NCI-H524 treated with DMSO at 0.1 percent for 48 hours (cell line): ENCODE data around the gene DIDO1.
A peak's percentile ranks its signal among the peaks of the same experiment; 100 is the strongest.

Experiments
- DNase-seq: peaks from one replicate; lab custom pipeline; 2025; lab: John Stamatoyannopoulos, UW

The DIDO1 gene

DNA sequence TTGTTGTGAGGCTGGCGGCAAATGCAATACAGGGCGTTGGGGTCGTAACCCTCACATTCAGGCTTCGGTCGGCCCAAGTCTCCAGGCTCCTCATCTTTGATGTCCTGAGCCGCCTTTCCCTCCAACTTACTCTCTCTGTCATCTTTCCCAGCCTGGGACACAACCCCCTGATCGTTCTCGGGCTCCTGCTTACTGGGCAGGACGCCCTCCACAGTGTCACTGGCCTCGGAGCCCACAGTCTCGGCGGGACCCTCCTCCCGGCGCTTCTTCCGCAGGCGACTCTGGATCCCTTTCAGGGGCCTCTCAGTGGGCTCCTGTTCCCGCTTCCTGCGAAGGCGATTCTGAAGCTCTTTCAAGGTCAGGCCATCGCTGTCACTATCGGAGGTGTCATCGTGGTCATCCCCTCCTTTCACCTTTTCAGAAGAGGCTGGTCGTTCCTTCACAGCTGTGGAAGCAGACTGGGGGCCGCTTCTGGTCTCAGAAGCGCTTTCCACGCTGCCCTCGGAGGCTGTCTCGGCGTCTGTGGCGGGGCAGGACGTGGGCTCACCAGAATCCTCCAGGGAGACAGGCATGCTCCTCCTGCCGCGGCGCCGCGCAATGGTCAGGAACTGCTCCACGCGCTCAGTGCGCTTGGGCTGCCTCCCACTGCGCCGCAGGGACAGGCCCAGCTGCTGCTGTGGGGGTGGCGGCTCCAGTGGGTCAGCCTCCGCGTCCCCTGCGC, 15.4 kb downstream of the DIDO1 start:
- no peak for DNase-seq

DNA sequence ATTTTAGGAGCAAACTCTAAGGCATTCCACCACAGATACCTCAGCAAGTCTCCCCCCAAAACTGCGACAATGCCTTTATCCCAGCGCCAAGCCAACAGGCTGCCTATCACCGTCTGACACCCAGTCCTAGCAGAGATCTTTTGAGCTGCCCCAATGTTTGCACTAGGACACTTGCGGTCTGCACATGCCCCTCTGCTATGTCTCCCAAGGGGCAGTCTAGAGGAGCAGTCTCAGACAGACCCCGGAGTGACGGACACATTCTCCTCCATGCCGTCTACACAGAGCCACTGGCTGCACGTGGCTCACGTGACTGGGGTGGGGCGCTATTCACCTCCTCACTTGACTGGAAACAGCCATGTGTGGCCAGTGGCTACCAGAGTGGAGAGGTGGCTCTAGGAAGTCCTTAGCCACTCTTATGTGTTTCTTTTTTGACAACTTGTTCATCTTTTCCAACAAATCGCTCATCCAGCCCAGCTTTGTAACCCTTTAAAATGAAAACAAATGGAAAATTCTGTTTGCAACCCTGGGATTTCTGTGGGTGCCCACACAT, 16.0 kb downstream of the DIDO1 start:
- no peak for DNase-seq

DNA sequence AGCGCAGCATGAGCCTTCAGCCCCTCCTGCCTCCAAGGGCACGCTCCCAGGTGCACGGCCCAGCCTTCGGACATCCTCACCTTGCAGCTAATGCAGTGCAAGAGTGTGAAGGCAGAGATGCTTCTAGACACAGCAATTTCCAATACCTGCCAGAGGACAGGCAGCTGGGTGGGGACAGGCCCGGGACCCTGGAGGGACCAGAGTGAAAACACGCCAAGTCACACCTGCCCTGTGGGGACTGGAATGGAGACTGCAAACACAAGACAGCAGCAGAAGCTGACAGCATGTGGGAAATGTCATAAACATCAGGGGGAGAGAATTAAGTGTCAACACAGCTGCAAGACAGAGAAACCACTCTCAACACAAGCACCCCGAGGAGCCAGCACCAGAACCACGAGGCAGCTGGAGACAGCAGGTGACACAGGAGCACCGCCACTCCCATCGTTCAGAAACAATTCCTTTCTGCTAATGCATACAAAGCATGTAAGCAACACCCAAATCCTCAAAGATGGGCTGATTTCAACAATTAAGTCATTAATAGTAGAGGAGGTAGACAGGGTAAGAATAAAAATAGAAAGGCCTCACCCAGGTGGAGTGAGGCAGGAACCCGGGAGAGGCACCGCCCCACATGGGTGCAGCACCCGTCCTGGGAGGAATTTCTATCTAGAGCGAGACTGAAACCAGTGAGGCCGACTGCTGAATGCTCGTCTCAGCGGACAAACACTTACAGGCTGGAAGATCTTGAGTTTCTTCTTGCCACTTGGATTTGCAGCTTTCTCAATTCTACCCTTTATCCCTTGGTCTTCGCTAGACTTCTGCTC, 17.1 kb downstream of the DIDO1 start:
- no peak for DNase-seq

DNA sequence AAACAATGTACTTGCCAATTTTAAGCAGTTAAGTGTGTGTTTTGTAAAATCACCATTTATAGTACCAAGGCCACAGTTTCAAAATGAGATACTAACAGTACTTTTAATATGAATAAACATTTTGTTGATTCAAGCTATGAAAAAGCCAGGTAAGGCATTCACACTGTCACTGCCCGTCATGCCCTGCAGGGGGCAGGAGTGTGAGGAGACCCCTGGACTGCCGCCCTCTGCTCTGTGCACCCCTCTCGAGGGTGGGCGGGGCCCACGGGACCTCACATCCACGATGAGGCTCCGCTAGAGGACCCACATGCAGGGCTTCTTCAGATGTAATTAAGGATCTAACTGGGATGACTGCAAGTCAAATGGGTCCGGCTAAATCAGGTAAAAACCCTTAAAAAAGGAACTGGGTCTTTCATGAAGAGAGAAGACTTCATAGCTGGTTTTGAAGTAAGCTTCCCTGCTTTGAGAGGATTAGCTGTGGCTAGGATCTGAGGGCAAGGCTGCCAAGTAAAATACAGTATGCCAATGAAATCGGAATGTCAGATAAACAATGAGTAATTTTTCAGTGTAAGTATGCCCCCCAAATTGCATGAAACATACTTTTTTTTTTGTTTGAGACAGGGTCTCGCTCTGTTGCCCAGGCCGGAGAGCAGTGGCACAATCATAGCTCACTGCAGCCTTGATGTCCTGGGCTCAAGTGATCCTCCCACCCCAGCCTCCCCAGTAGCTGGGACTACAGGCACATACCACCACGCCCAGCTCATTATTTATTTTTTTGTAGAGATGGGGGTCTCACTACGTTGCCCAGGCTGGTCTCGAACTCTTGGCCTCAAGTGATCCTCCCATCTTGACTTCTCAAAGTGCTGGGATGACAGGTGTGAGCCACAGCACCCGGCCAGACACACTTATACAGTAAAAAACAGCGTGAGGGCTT, 18.7 kb downstream of the DIDO1 start:
- DNase-seq, result no peak

DNA sequence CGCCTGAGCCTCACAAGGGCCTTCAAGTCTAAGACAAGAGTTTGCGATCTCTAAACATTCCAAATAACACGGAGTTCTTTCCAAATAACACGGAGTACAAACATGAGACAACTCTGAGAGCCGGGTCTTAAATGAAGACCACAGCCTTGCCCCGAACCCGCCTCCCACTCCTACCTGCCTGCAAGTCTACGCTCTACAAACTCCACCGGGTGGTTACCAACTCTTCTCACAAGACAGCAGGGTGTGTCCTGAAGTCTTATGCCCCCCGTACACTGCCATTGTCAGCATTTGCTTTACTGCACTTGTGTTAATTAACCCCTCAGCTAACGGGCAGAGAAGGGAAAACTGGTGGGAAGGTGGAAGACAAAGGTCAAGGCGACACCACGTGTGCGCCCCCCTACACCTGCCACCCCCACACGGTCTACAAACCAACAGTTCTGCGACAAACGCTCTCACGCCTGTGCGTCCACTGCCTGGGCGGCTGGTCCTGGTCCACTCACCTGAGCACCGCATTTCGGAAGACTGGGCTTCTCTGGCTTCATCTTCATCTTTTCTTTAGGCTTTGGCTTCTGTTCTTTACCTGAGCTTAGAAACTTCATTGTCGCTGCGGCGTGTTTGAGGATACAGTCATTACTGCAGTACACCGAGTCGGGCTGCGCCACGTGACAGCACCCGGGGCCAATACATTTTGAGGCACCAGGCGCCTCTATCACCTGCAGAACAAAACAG, 19.5 kb downstream of the DIDO1 start:
- no peak for DNase-seq

DNA sequence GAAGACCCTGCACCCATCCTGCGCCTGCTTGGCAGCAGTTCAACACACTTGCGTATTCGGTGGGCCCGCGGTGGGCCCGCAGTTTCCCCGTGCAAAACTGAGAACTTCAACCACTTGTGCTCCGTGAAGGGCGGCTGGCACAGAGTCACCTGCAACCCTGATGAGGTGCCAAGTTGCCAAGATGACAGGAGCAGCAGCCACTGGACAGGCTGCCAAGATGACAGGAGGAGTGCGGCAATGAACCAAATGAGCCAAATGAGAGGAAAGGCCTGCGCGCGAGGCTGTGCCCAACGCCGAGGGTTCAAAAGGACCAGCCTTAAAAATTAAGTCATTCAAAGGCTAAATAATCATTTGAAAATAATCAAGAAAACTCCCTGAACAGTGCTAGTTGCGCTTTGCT, 20.1 kb downstream of the DIDO1 start:
- DNase-seq, result no peak

DNA sequence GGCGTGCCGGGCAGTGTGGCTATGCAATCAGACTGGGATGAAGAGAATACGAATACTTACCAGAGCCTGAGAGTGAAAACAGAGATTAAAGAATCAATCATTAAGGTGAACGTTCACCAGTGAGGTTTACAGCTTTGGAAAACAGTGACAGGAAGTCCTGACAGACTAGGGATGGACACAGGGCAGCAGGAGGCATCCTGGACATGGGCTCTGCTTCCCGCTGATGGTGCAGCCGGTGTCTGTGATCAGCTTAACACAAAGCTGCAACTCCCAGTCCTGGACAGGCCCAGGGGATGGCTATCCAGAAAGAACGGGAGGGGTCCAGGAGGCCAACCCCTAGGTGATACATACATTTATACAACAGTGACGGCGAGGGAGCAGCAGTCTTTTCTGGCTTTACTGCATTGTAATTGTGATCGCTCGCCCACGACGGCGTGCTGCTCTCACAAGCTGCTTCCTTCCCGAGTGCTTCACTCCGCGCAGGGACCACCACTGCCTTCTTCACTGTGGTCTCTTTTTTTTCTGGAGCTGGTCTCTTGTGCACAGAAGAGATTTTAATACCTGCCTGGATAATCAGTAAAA, 20.7 kb downstream of the DIDO1 start:
- no peak for DNase-seq

DNA sequence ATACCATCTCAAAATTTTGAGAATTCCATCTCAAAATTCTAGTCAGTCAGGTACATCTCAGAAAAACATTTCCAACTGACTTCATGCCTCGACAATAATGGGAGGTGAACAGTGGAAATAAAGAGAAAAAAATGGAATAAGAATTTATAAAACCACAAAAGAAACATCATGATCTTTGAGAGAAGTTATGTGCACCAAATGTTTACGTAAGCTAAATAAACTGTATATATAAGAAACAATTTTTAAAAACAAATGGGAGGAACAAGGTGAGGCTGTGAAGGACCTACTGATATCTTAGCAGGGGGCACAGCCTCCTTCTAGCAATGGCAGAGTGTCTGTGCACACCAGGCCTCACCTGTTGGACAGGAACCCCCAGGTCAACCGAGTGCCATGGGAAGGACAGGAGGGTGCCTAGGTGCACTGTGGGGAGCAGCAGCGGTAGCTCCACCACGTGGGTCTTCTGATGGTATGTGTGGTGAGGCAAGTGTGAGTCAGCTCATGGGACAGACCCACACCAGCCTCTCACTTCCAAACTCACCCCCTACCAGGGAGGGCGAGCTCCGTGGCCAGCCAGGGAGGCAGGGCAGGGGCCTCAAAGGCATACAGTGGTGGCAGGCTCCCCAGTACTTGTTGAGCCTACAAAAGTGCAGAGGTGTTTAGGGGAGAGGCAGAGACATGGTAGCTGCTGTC, 23.2 kb downstream of the DIDO1 start:
- DNase-seq, result no peak

DNA sequence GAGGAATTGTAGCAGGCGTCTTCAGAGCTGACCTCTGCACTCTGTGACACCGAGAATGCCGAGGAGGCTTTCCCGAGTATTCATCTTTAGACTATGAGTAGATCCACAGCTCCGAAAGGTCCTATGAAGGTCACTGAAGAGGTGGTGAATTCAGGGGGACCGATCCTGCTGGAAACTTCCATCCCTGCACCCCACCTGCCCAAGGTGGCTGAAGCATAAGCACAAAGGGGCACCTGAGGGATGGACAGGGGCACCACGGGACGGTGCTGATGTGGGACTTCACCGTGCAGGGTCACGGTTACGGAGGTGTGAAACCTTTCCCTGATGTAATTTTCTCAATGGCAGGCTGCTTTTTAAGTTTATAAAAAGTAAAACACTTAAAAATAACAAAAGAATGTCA, 24.4 kb downstream of the DIDO1 start:
- no peak for DNase-seq

DNA sequence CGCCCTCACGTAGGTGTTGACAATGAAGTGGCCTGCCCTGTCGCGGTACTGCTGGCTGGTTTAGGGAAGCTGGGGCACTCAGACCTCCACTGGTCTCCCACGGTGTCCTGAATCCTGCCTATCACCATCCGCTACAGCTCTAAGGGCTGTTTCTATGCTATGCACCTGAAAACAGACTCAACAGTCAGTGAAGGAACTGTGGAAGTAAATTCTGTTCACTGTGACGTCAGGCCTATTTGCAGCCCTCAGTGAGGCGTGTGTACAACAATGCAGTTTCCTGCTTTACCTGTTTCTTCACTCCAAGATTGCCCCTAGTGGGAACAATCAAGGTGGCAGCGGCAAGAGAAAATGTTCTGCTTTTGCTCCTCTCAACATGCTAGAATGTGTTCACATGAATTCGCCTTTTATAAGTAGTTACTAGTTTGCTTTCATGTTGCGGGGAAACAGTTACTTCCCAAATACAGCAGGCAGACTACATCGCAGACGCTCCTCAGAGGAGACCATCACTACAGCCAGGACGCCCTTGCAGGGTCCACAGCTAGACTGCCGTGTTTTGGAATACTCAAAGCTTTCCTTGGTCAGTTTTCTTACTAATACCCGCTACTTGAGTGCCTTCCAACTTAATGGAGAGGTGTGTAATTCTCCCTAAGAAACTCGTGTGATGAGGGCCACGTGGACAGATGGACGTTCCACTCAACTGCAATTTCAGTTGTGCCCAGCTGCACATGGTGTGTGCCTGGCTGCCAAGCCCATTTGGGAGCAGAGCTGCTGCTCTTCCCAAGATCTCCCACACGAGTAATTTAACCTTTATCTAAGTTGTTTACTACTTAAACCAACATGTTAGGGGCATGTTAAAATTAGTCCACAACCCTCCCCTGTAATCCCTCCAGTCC, 25.4 kb downstream of the DIDO1 start:
- peak; percentile 55 for DNase-seq

DNA sequence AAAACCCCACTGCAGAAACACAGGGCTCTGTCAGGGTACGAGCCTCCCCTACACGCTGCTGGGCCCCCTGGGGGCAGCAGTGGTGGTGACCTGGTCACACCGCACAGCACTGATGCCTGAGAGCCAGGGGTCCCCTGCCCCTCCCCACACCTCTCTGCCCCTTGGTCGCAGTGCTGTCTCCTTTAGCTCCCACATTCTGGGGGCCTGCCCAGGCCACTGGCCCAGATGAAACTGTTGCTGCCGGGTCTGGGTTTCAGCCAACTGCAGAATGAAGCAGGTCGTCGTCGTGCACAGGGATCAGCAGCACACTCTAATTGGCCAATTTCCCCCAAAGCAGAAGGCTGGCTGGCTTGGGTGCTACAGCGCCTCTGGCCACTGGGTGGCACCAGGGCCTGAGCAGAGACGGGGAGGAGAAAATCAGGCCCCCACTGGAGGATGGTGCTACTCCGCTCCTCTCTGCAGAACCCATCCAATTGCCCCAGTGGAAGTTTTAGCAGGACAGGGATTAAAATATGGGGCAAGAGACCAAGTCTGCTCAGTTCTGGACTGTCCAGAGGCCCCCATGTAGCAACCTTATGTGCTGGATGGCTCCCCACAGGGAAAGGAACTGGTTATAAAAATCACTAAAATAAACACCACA, 26.1 kb downstream of the DIDO1 start:
- DNase-seq, result peak; percentile 34

DNA sequence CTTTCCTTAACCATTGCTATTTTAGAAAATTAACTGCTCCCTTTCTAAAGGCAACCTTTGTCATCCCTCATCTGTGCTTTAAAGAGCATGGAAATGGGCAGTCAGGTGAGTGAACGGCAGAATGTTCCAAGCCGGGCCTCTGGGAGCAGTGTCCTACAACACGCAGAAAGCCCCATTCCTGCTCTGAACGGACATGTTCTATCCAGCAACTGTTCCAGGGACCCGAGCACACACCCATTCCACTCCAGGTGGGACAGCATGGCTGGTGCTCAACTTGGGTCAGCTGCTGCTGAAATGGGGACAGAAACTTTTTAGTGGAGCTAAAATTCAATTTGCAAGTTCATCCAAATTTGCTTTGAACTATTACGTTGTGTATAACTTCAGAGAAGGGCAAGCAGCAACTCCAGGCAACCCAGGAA, 26.7 kb downstream of the DIDO1 start:
- DNase-seq, result no peak

DNA sequence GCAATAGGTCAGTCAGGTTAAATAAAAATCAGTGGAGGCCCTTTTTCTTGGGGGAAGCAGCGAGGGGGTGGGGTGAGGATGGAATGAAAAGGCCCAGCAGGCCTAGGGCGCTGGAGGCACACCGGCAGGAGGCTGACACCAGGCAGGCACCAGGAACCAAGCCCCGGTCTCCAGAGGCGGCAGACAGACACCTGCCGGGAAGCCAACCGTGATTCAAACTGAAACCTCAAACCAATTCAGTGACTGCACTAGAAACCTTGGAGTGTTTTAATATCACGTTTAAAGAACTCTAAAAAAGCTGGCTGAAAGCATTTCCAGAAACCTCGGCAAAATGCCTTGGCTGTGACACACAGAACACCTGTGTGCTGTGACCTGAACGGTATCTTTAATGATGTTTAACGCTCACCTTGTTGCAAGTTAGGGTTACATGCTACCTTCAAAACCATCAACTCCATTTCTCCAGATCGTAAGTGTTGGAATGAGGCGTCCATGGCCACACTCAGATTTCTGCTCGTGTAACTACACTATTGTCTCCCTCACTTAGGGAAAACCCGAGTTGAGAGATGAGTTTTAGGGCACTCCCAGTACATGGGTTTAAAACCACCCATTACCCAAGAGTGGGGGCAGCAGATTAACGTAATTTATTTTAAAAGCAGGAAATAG, 27.2 kb downstream of the DIDO1 start:
- DNase-seq, result no peak

DNA sequence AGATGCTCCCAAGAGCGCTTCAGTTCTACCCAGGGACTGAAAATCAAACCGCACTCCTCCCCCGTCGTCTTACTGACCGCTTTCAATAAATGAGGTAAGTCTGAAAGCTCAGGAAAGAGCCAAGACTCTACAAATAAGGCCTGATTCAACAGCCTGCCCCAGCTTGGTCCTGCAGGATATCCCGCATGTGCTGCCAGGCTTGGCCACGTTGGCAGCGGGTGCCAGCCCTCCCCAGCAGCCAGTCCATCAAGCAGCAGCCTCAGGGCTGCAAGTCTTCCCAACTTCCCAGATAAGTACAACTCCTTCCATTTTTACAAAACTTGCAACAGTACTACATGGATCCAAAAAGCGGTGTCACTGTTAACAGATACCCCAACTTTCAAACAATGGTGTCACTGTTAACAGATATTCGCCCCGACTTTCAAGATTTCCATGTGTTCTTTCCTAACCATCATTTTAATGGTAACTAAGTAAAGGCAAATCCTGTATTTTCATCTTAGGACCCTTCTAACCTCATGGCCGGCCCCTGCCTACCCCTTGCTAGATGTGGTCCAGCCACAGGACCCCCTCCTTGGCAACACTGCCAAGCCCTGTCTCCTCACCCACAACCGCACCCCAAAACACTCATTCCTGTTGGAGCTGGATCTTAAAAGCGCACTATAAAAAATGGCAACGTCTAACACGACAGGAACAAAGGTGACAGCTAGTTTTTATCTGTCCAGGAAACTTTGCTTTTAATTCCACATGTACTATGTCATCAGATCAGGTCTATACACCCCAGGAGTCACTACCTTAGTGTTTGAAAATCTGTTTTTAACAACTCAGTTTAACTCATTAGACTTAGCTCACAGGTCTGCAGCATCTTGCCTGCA, 28.0 kb downstream of the DIDO1 start:
- no peak for DNase-seq

DNA sequence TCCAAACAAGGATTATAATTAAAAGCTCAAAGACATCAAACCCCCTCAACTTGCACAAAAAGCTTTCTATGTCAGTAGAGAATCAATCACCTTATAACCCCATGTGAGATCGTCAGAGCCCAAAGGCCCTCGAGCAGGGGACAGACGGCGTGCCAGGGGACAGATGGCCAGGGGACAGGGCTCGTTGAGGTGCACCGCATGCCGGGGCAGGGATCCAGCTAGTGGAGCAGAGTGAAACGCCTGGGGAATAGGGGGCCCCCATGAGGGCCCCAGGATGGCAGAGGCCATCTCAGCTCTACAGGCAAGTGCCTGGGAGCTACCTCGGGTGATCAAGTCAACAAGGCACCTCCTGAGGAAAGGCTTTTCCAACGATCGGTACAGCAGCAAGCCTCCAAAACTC, 28.6 kb downstream of the DIDO1 start:
- peak; percentile 76 for DNase-seq

DNA sequence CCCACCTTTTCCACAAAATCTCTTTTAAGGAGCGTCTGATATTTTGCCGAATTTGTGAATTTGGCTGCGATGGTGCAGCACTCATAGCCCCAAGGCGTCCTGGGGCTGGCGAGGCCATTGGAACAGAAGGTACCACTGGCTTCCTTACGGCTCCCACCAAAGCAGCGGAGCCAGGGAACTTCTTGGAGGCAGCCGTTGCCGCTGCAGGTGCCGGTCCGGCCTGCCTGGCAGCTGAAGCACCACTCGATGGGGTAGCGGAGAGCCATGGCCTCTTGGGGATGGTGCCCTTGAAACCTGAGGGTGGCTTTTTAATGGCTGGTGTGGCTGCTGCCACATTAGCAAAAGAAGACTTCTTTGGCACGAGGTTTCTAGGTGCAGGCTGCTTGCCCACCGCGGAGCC, 29.8 kb downstream of the DIDO1 start:
- no peak for DNase-seq

DNA sequence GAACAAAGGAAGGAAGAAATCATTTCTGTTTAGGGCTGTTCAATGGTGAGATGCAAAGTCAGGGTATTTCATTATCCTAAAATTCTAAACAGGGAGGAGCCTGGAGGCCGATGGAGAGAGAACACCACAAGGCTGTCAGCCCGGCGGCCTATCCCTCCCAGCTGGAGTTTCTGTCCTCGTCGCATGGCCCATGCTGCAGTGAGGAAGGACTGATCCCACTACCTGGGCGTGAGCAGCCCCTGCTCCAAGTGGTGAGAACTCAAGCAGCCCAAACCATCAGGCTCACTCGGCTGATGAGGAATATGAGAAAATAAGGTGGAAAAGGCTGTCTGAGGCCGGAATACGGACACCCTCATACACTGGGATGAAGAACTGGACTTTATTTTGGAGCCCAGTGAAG, 30.8 kb downstream of the DIDO1 start:
- DNase-seq, result no peak
